Frontal cortex (tissue), 1 donor: Measurements from ENCODE around the gene JPH4. TPM values are rescaled to one million over a fixed set of nuclear protein-coding genes. Genes with fewer than 3 reads are reported as not detected.

ENCODE experiments used
- total RNA-seq: library from RNA; depleted of rRNA; stranded (reverse); fragments of >200 nt; gene quantifications from one replicate; pipeline ENCODE4 v1.2.3, GENCODE V29; 2014

Gene JPH4
- total RNA-seq, 1 donor from 2014 or later, result 32.2 TPM

Other genes starting within 250 kb of the JPH4 start
- 154 TPM for gene SLC22A17, start 225.9 kb downstream of the JPH4 start, total RNA-seq
- gene EFS, start 213.6 kb downstream of the JPH4 start, total RNA-seq, result 6.9 TPM
- not detected for gene IL25, start 206.0 kb downstream of the JPH4 start, total RNA-seq
- gene CMTM5, start 201.7 kb downstream of the JPH4 start, total RNA-seq, result 1.6 TPM
- gene MYH6, start 170.5 kb downstream of the JPH4 start, total RNA-seq, result not detected
- 0.41 TPM for gene MYH7, start 143.1 kb downstream of the JPH4 start, total RNA-seq
- 44.4 TPM for gene NGDN, start 109.1 kb downstream of the JPH4 start, total RNA-seq
- gene ZFHX2, start 27.0 kb downstream of the JPH4 start, total RNA-seq, result 1.2 TPM
- 23.6 TPM for gene THTPA, start 22.5 kb downstream of the JPH4 start, total RNA-seq
- gene AP1G2, start 11.0 kb downstream of the JPH4 start, total RNA-seq, result 12.6 TPM
- 0.41 TPM for gene DHRS2, start 57.6 kb upstream of the JPH4 start, total RNA-seq